ENCODE results near the gene COPZ2. TPM values are rescaled to one million over a fixed set of nuclear protein-coding genes. Genes with fewer than 3 reads are reported as not detected.
"Not testable (repeated sequence)": the region's sequence is repeated elsewhere in the genome, so short reads cannot be mapped to it uniquely, and the experiment has no call there.

Gene COPZ2
- polyA plus RNA-seq, 3 donors, result 17.5 to 18.9 (median 18.7) TPM

DNA sequence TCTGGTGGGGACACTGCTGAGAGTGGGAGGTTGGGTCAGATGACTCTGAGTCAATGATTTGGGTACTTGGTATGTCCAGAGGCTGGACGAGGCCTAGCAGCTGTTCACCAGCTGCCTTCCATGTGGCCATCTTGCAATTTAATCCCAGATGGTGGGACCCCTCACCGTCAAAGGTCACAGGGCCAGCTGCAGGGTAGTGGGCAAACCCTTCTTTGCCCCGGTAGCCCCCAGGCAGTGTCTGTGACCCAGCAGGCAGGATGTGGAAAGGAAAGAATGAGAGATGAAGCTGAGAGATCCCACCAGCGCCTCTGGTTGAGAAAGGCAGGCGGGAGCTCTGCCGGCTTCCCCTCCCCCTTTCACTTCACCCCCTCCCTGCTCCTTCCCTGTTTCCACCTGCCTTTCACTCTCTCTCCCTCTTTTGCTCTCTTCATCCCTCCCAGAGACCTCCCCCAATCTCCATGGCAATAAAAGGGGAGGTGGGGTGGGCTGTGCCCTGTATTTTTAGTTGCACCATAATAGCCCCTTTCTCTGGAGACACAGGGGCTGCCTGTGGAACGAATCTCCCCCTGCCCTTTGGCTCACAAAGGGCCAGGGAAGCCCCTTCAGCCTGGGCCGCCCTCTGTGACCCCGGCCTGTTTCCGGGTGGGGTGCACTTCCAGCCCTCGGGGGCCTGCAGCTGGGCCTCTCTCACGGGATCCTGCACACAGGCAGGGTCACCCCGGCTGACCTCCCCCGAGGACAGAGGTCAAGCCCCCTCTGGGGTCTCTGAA lies 46.5 kb downstream of the COPZ2 start:
- no peak for DNase-seq (ENCODE audit: low read depth in 3 of 3, low spot score in 2 of 3)

DNA sequence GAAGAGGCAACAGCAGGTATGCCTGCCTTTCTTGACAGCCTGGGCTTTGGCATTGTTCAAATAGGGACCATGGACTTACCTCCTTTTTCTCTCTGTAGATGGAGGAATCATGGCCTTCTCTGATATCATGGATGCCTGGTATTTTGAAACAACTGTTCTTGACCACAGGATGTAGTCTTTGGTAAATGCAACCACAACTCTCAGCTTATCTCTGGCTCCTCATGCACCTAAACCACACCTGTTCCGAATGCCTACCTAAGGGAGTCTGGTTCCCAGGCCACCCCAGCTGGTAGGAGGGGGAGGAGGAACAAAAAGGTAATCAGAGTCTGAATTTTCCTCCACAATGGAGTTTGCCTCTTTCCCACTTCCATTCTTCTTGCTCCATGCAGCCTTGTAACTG lies 47.9 kb downstream of the COPZ2 start:
- DNase-seq (ENCODE audit: low read depth in 3 of 3, low spot score in 2 of 3), result no peak

DNA sequence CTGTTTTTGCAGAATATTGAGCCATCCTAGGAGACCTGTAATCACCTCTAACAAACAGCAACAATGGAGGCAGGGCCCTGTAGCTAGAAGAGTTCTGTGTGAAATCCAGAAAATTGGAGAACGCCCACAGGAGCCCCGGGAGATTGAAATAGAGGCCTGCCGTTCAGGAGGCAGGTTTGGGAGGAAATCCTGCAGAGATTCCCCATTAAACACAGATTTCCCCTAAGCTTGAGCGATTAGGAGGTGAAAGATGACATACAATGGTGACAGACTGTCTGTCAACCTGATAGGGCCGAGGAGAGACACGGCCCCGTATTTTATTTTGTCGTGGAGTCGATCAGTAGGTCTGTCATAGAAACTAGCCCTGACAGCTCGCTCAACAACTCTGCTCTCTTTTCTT lies 48.4 kb downstream of the COPZ2 start:
- no peak for DNase-seq (ENCODE audit: low read depth in 3 of 3, low spot score in 2 of 3)

DNA sequence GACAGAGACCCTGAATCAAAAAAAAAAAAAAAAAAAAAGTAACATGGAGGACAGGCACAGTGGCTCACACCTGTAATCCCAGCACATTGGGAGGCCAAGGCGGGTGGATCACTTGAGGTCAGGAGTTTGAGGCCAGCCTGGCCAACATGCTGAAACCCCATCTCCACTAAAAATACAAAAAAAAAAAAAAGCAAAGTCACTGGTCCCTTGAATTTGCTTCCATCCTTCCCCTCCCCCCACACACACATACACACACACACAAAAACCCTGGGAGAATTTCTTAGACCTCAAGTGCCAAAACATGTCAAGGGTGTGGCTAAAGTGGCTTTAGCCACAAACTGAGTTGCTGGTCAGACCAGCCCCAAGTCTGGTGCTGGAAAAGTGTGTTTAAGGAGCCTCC lies 49.2 kb downstream of the COPZ2 start:
- not testable (repeated sequence) for DNase-seq (ENCODE audit: low read depth in 3 of 3, low spot score in 2 of 3)

DNA sequence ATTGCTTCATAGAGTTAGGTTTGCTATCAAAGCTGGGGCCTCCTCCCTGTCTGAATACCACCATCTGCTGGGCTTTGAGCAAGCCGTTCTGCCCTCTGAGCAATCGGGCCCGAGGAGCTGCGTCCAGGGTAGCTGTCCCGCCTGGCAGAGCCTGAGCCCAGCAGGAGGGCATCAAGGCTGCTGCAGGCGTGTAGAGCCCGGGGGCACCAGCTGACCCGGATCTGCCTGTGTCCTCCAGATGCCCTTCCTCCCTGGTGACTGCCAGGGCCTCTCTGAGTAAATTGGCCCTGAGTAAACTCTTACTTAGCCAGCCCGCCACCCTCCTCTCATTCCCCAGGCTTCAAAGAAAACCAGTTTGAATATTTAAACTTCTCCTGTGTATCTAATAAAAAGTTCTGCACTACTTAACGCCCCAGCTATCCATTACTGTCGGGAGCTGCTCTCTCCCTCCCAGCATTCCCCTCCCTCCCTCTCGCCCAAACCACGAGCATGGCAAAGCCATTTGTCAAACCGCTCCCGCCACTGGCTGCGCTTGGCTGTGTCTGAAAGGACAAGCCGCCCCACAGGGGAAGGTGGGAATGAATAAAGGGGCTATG lies 50.3 kb downstream of the COPZ2 start:
- peak in 1 of 3 donors; percentile 52 for DNase-seq (ENCODE audit: low read depth in 3 of 3, low spot score in 2 of 3)

DNA sequence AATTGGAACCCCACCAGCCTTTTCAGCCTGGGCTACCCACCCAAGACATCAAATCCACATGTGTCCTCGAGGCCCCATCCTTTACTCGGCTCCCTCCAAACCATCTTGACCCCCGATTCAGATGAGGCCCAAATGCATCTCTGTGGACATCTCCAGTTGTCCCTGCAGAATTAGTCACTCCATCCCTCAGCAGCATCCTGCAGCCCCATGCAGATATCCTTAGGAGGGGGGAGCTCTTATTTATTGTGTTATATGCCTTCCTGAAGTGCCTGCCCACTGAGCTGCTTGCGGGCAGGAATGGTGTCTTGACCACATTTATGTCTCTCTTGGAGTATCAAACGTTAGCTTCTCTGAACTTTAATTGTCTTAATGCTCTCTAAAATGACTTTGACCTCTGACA lies 51.1 kb downstream of the COPZ2 start:
- no peak for DNase-seq (ENCODE audit: low read depth in 3 of 3, low spot score in 2 of 3)

DNA sequence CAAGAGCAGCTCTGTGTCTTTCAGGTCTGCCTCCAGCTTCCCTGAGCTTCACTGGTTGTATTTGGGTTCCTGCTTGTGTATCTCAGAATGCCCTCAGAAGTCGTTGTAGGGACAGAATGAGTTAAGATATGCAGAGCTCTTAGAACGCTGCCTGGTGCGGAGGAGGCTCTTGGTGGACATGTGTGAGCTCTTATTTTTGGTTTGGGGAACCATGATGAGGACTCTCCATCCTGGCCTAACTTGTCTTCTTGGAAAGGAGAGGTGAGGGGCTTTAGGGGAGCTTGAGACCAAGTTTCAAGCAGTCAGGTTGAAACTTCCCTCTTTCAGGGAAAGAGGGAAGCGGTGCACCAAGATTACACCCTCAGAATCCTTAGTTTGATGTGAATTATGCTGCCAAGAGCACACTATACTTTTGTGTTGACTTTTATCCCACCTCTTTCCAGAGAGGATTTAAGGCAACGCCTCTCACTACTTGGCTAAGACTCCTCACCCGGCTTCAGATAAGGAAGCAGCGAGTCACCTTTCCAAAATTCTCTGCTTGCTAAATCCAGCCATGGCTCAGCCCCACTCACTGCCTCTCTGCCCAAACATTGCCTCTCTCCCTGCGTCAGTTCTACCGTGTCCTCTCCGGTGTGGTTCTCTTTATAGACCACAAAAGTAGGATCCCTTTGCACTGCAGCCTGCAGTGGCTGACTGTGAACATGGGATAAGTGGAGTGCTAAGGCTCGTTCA lies 53.9 kb downstream of the COPZ2 start:
- DNase-seq (ENCODE audit: low read depth in 3 of 3, low spot score in 2 of 3), result no peak

DNA sequence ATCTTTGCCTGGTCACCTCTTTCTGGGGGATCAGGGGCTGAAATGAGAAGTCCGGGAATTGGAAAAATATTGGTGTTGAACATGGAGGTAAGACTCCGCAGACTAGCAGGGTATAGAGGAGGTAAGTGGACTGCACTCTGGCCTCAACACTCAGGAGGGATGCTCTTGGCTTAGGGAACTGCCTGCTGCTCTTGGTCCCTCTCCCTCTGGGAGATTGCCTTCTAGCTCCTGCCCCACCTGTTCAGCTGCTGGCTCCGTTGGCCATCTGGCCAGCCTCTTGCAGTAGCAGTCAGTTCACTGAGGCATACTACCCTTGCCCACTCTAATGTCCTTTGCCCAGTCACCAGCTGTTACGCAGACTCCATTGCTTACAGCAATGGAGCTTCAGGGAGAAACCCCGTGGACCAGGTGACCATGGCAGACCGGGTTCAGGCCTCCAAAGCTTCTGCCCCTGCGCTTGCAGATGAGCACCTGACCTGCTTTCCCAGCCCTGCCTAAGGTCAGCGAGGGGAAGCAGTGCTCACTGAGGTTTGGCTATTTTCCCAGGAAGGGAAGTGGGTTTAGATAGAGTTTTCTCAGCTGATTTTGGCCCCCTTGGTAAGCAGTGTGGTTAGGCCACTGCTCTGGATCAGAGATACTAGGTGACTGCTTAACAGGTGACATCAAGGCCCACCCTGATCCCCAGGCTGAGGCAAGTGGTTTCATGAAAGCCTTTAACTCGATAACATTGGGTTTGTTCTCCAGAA lies 54.8 kb downstream of the COPZ2 start:
- DNase-seq (ENCODE audit: low read depth in 3 of 3, low spot score in 2 of 3), result no peak

DNA sequence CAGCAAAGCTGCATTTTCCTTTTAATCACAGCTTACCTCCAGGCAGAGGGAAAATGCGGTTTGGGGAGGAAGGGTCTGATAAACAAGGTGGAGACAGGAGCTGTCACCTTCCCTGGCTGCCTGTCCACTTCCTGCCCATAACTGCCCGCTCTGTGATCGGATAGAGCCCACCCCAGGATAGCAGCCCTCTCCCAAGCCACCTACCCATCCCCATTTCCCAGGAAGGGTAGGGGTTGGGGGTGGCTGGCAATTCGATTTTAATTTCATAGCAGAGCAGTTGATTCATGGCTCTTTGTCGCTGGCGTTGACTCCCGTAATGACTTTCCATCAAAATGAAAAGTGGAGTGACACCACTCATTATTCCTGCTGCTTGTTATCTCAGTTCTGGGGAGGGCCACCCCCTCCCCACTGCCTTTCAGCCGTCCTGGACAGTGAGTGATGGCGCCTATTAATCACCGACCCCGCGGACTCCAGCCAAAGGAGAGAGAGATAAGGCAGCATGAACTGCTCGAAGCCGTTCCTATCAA lies 55.4 kb downstream of the COPZ2 start:
- DNase-seq (ENCODE audit: low read depth in 3 of 3, low spot score in 2 of 3), result no peak

DNA sequence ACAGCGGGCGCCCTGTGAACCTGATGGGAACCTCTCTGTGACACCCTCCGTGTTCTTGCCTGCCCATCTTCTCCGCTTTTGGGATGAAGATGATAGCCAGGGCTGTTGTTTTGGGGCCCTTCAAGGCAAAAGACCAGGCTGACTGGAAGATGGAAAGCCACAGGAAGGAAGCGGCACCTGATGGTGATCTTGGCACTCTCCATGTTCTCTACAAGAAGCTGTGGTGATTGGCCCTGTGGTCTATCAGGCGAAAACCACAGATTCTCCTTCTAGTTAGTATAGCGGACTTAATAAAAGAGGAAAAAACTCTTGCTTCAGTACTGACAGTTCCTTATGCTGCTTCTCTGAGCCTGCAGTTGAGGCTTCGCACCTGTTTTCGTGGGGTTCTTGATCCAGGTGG lies 56.1 kb downstream of the COPZ2 start:
- DNase-seq (ENCODE audit: low read depth in 3 of 3, low spot score in 2 of 3), result no peak

DNA sequence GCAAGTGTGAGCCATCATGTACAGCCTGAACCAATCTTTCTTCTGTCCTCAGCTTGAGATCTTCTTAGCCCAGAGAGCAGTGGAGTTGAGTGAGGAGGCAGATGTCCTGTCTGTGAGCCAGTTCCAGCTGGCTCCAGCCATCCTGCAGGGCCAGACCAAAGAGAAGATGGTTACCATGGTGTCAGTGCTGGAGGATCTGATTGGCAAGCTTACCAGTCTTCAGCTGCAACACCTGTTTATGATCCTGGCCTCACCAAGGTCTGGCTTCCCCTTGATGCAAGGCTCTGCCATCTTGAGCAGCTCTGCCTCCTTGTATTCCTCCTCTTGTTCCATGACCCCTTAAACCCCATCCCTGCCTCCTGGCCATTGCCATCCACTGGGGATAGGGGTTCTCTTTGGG lies 57.1 kb downstream of the COPZ2 start:
- no peak for DNase-seq (ENCODE audit: low read depth in 3 of 3, low spot score in 2 of 3)

DNA sequence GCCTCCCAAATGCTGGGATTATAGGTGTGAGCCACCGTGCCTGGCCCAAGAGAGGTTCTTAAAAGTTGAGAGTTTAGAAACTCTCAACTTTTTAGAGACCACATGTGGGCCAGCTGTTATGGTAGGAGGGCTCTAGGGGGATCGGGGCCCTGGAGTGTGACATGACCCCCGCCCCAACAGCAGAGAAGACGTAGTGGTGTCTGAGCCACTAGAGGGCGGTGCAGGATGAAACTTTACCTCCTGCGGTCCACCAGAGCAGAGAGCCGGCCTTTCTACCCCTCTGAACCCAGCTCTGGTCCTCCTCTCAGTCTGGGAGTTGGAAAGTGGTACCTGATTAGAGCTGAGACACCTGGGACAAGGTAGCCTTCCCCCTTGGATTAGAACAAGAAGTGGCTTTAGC lies 59.3 kb downstream of the COPZ2 start:
- no peak for DNase-seq (ENCODE audit: low read depth in 3 of 3, low spot score in 2 of 3)

Other genes with a start within 250 kb of the COPZ2 start
- 10 to 100 TPM in 2 of 3 donors, 1 to 10 TPM in 1; 9.3 to 12.3 (median 11.7) TPM for gene OSBPL7, start 216.0 kb downstream of the COPZ2 start, polyA plus RNA-seq (ENCODE audit: insufficient read length in 3 of 3)
- gene MRPL10, start 206.3 kb downstream of the COPZ2 start, polyA plus RNA-seq (ENCODE audit: insufficient read length in 3 of 3), result 10 to 100 TPM; 55.6 to 57.8 (median 55.8) TPM
- gene LRRC46, start 206.1 kb downstream of the COPZ2 start, polyA plus RNA-seq (ENCODE audit: insufficient read length in 3 of 3), result 1 to 10 TPM; 2.4 to 2.8 (median 2.4) TPM
- 10 to 100 TPM; 40.6 to 61.8 (median 55.4) TPM for gene SCRN2, start 196.5 kb downstream of the COPZ2 start, polyA plus RNA-seq (ENCODE audit: insufficient read length in 3 of 3)
- gene SP6, start 186.6 kb downstream of the COPZ2 start, polyA plus RNA-seq (ENCODE audit: insufficient read length in 3 of 3), result 1 to 10 TPM; 2.4 to 2.9 (median 2.6) TPM
- 10 to 100 TPM; 20.1 to 21.7 (median 20.7) TPM for gene SP2, start 141.6 kb downstream of the COPZ2 start, polyA plus RNA-seq (ENCODE audit: insufficient read length in 3 of 3)
- 10 to 100 TPM; 17.5 to 20.2 (median 19.6) TPM for gene PNPO, start 96.2 kb downstream of the COPZ2 start, polyA plus RNA-seq (ENCODE audit: insufficient read length in 3 of 3)
- 10 to 100 TPM; 22.6 to 25.9 (median 24.6) TPM for gene PRR15L, start 79.9 kb downstream of the COPZ2 start, polyA plus RNA-seq (ENCODE audit: insufficient read length in 3 of 3)
- gene CDK5RAP3, start 66.7 kb downstream of the COPZ2 start, polyA plus RNA-seq (ENCODE audit: insufficient read length in 3 of 3), result 100 to 1,000 TPM; 117 to 147 (median 140) TPM
- gene NFE2L1, start 10.6 kb upstream of the COPZ2 start, polyA plus RNA-seq (ENCODE audit: insufficient read length in 3 of 3), result 100 to 1,000 TPM; 264 to 274 (median 266) TPM
- gene CBX1, start 63.7 kb upstream of the COPZ2 start, polyA plus RNA-seq (ENCODE audit: insufficient read length in 3 of 3), result 100 to 1,000 TPM; 204 to 213 (median 212) TPM
- 10 to 100 TPM; 17.1 to 19.2 (median 18.0) TPM for gene SNX11, start 70.0 kb upstream of the COPZ2 start, polyA plus RNA-seq (ENCODE audit: insufficient read length in 3 of 3)